Activated B cell treated with CpG ODN at 0.5 μM for 24 hours (primary cell): ENCODE results near the gene PDE4C. TPM values are rescaled to one million over a fixed set of nuclear protein-coding genes. Genes with fewer than 3 reads are reported as not detected.

Source experiments
- ATAC-seq: fragments of 200-7000 bp; cut with Tn5 transposase; one replicate; pipeline ENCODE4 v1.10.0; 2021; ENCODE audit warnings: low read depth, mild to moderate bottlenecking, moderate library complexity
- CTCF ChIA-PET: fragments of 350-600 bp; sonication (Branson Sonifier 250); formaldehyde crosslinking; loops from one replicate; lab custom pipeline; 2021; ENCODE audit warnings: antibody characterized with exemption; lab: Charles Lee
- POLR2A ChIA-PET: fragments of 350-600 bp; sonication (Branson Sonifier 250); formaldehyde crosslinking; loops from one replicate; lab custom pipeline; 2021; ENCODE audit warnings: antibody characterized with exemption; lab: Charles Lee
- DNase-seq: peaks from one replicate; pipeline ENCODE4 v3.0.0; 2022
- H3K27ac Mint-ChIP-seq: one replicate; pipeline ENCODE4 v1.8.0; 2020; ENCODE audit warnings: mixed read lengths
- H3K27me3 Mint-ChIP-seq: one replicate; pipeline ENCODE4 v1.8.0; 2021; ENCODE audit warnings: mixed read lengths
- H3K36me3 Mint-ChIP-seq: one replicate; pipeline ENCODE4 v1.8.0; 2021; ENCODE audit warnings: low read depth, mixed read lengths
- H3K4me1 Mint-ChIP-seq: one replicate; pipeline ENCODE4 v1.8.0; 2021; ENCODE audit warnings: mixed read lengths
- H3K4me3 Mint-ChIP-seq: one replicate; pipeline ENCODE4 v1.8.0; 2020; ENCODE audit warnings: mild to moderate bottlenecking, mixed read lengths
- H3K9me3 Mint-ChIP-seq: one replicate; pipeline ENCODE4 v1.8.0; 2020; ENCODE audit warnings: mixed read lengths
- CTCF ChIP-seq: fragments of 200-600 bp; IDR thresholded peaks from one replicate; pipeline ENCODE4 v1.8.0; 2022; ENCODE audit warnings: antibody characterized with exemption, mild to moderate bottlenecking
- intact Hi-C: fragments of 100-400 bp; cut with micrococcal nuclease; formaldehyde crosslinking; loops from one replicate; pipeline ENCODE4 v1.15.1; 2024
- total RNA-seq: library from RNA; stranded (reverse); gene quantifications from 2 replicates; pipeline ENCODE4 v1.2.3, GENCODE V29; 2022

PDE4C gene
- total RNA-seq, 1 donor from 2014 or later: not detected

GRCh38 chr19:18229915-18230314 lies 3.7 kb upstream of the PDE4C start:
- Mint-ChIP-seq H3K27me3 (peaks cover 63% of the 10 kb centered on the region), H3K27ac (no peak overlapping the region), H3K36me3 (no peaks in the 10 kb centered on the region), H3K9me3 (peaks cover 5% of the 10 kb centered on the region), H3K4me3 (no peak overlapping the region), H3K4me1 (peaks cover 44% of the 10 kb centered on the region)
- no peak for TF ChIP-seq CTCF
- CTCF ChIA-PET: interaction anchor here (0.9 kb wide), 1 partner anchor 8 kb away, joined by 3 read pairs; no protein-coding TSS in a partner anchor
- ATAC-seq (no peak), DNase-seq (no peak)
- POLR2A ChIA-PET: interaction anchor here (0.6 kb wide), 1 partner anchor 60 kb away, joined by 11 read pairs; no protein-coding TSS in a partner anchor
- intact Hi-C loops: no loop called here

GRCh38 chr19:18229474-18229873 lies 3.2 kb upstream of the PDE4C start:
- TF ChIP-seq CTCF: no peak
- H3K36me3 Mint-ChIP-seq: no peaks in the 10 kb centered on the region
- intact Hi-C loops: no loop called here
- H3K27ac Mint-ChIP-seq: no peak overlapping the region
- peaks cover 63% of the 10 kb centered on the region for H3K27me3 Mint-ChIP-seq
- DNase-seq: no peak
- H3K4me1 Mint-ChIP-seq: peaks cover 48% of the 10 kb centered on the region
- ATAC-seq: no peak
- H3K9me3 Mint-ChIP-seq: peaks cover 5% of the 10 kb centered on the region
- ChIA-PET CTCF (no interaction called here), POLR2A (no interaction called here)
- H3K4me3 Mint-ChIP-seq: no peak overlapping the region

- Mint-ChIP-seq H3K27ac (no peak overlapping the region), H3K9me3 (no peaks in the 10 kb centered on the region)
- intact Hi-C loops: no loop called here
Measured at GRCh38 chr19:18227781-18228271, 1.6 kb upstream of the PDE4C start.

GRCh38 chr19:18226956-18227780 lies 930 bp upstream of the PDE4C start:
- ChIA-PET CTCF (no interaction called here), POLR2A (interaction anchor here (0.7 kb wide), 1 partner anchor 66 kb away, joined by 3 read pairs; no protein-coding TSS in a partner anchor)
- Mint-ChIP-seq H3K27me3 (peaks cover 50% of the 10 kb centered on the region), H3K4me1 (peaks cover 50% of the 10 kb centered on the region), H3K36me3 (no peaks in the 10 kb centered on the region), H3K27ac (no peak overlapping the region), H3K9me3 (no peaks in the 10 kb centered on the region), H3K4me3 (peak overlapping the region; percentile 50)
- TF ChIP-seq CTCF: no peak
- ATAC-seq (no peak), DNase-seq (no peak)
- intact Hi-C loops: no loop called here

More at GRCh38 chr19:18227781-18228271, 1.6 kb upstream of the PDE4C start:
- Mint-ChIP-seq H3K4me1 (peaks cover 54% of the 10 kb centered on the region), H3K27me3 (peaks cover 55% of the 10 kb centered on the region), H3K36me3 (no peaks in the 10 kb centered on the region), H3K4me3 (no peak overlapping the region)
- ChIA-PET POLR2A (no interaction called here), CTCF (no interaction called here)
- TF ChIP-seq CTCF: no peak
- ATAC-seq (no peak), DNase-seq (no peak)

GRCh38 chr19:18225355-18225701 lies 910 bp downstream of the PDE4C start:
- intact Hi-C loops: loop anchor here (2.0 kb wide), 1 partner anchor 21 kb away; the partner anchor contains the start of gene RAB3A
- Mint-ChIP-seq H3K4me3 (peak overlapping the region; percentile 16), H3K9me3 (no peaks in the 10 kb centered on the region), H3K36me3 (no peaks in the 10 kb centered on the region), H3K27me3 (peaks cover 54% of the 10 kb centered on the region), H3K27ac (no peak overlapping the region), H3K4me1 (peaks cover 45% of the 10 kb centered on the region)
- no peak for TF ChIP-seq CTCF
- ChIA-PET POLR2A (interaction anchor here (0.6 to 2.6 kb wide), 2 partner anchors 54 to 130 kb away, joined by 3 to 14 read pairs; no protein-coding TSS in a partner anchor), CTCF (interaction anchor here (2.3 kb wide), 1 partner anchor 27 kb away, joined by 8 read pairs; no protein-coding TSS in a partner anchor)
- DNase-seq: no peak
- no peak for ATAC-seq
